HL-60 (cell line): Measurements from ENCODE around the gene TMEM123.
"Not testable (repeated sequence)": the region's sequence is repeated elsewhere in the genome, so short reads cannot be mapped to it uniquely, and the experiment has no call there.

Experiments used
- GABPA ChIP-seq: IDR thresholded peaks from 2 replicates; pipeline ENCODE4 v1.6.1; 2012; ENCODE audit warnings: low read depth
- POLR2AphosphoS5 ChIP-seq: IDR thresholded peaks from 2 replicates; pipeline ENCODE4 v1.6.1; 2012; ENCODE audit warnings: low read depth
- TF ChIP-seq, protein P1 (sequence below): IDR thresholded peaks from one replicate; pipeline ENCODE4 v1.5.1; 2011; ENCODE audit warnings: low read length, control low read depth, inconsistent platforms; ENCODE audit not compliant: insufficient read depth

DNA sequence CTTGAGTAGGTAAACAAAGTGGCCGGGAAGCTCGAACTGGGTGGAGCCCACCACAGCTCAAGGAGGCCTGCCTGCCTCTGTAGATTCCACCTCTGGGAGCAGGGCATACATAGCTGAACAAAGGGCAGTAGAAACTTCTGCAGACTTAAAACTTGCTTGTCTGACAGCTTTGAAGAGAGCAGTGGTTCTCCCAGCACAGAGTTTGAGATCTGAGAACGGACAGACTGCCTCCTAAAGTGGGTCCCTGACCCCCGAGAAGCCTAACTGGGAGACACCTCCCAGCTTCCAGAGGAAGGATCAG lies 13.6 kb downstream of the TMEM123 start:
- TF ChIP-seq, protein P1, sequence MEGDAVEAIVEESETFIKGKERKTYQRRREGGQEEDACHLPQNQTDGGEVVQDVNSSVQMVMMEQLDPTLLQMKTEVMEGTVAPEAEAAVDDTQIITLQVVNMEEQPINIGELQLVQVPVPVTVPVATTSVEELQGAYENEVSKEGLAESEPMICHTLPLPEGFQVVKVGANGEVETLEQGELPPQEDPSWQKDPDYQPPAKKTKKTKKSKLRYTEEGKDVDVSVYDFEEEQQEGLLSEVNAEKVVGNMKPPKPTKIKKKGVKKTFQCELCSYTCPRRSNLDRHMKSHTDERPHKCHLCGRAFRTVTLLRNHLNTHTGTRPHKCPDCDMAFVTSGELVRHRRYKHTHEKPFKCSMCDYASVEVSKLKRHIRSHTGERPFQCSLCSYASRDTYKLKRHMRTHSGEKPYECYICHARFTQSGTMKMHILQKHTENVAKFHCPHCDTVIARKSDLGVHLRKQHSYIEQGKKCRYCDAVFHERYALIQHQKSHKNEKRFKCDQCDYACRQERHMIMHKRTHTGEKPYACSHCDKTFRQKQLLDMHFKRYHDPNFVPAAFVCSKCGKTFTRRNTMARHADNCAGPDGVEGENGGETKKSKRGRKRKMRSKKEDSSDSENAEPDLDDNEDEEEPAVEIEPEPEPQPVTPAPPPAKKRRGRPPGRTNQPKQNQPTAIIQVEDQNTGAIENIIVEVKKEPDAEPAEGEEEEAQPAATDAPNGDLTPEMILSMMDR, result not testable (repeated sequence)
- TF ChIP-seq GABPA, POLR2AphosphoS5: not testable (repeated sequence)
